Measurements from ENCODE around the gene GAS6.

GAS6 gene

GRCh38 chr13:113782472-113782871 lies 81.4 kb downstream of the GAS6 start:
- no peaks in the 10 kb centered on the region for H3K4me1 ChIP-seq (ENCODE audit: control insufficient read depth in 1 of 2, insufficient read depth in 2 of 2, low read length in 2 of 2)
- H3K4me3 ChIP-seq (ENCODE audit: low read depth in 1 of 2, low read length in 2 of 2) = no peak overlapping the region
- no peaks in the 10 kb centered on the region for H3K36me3 ChIP-seq (ENCODE audit: control insufficient read depth in 1 of 2, insufficient read depth in 2 of 2, low read length in 2 of 2)
- no peak overlapping the region for H3K27ac ChIP-seq (ENCODE audit: low read length)
- H3K27me3 ChIP-seq (ENCODE audit: low read depth, low read length) = no peaks in the 10 kb centered on the region
- no peaks in the 10 kb centered on the region for H3K9me3 ChIP-seq (ENCODE audit: control insufficient read depth in 1 of 2, low read length in 2 of 2)

GRCh38 chr13:113781571-113781970 lies 82.3 kb downstream of the GAS6 start:
- H3K9me3 ChIP-seq (ENCODE audit: control insufficient read depth in 1 of 2, low read length in 2 of 2) = no peaks in the 10 kb centered on the region
- H3K36me3 ChIP-seq (ENCODE audit: control insufficient read depth in 1 of 2, insufficient read depth in 2 of 2, low read length in 2 of 2) = no peaks in the 10 kb centered on the region
- no peaks in the 10 kb centered on the region for H3K4me1 ChIP-seq (ENCODE audit: control insufficient read depth in 1 of 2, insufficient read depth in 2 of 2, low read length in 2 of 2)
- no peaks in the 10 kb centered on the region for H3K27me3 ChIP-seq (ENCODE audit: low read depth, low read length)
- no peak overlapping the region for H3K27ac ChIP-seq (ENCODE audit: low read length)
- H3K4me3 ChIP-seq (ENCODE audit: low read depth in 1 of 2, low read length in 2 of 2) = no peak overlapping the region

DNA sequence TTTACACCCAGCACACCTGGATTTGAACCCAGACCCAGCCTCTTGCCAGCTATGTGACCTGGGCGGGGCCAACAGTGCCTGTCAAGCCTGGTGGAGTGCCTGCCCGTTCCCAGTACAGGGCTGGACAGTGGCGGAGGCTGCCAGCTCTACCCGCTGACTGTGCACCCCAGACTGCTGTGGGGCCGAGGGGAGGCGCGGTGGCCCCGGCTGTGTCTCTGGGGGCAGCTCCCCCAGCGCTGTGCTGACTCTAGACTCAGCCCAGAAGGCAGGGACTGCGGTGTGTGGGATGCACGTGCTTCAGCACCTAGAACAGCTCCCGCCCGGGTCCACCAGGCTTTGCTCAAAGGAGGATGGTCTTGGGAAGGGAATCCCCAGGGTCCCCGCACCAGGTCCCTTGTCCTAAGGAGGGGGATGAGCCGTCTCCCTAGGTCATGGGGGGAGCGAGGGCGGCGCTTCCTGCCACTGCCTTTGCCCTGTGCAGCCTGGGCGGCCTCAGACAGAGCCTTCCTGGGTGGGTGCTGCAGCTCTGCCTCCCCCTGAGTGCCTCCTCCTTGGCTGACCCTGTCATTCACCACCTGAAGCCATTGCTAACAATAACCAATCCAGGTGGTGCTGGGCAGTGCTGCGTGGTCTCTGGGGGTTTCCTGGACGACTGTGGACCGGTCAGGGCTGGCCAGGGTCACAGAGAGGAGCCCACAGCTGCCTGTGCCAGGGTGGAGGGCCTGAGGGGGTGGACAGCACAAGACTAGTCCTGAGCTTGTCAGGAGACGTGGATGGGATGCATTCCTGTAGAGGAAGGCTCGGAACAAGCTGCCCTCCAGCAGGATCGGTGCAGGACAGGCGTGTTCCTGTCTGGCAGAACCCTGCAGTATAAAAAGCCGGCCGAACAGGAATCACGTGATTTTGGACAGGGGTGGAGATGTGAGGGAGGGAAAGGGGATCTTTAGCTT lies 86.3 kb downstream of the GAS6 start:
- Histone ChIP-seq H3K36me3 (ENCODE audit: control insufficient read depth in 1 of 2, insufficient read depth in 2 of 2, low read length in 2 of 2) (no peaks in the 10 kb centered on the region), H3K27me3 (ENCODE audit: low read depth, low read length) (no peaks in the 10 kb centered on the region), H3K27ac (ENCODE audit: low read length) (no peak overlapping the region), H3K4me3 (ENCODE audit: low read depth in 1 of 2, low read length in 2 of 2) (no peak overlapping the region), H3K4me1 (ENCODE audit: control insufficient read depth in 1 of 2, insufficient read depth in 2 of 2, low read length in 2 of 2) (no peaks in the 10 kb centered on the region), H3K9me3 (ENCODE audit: control insufficient read depth in 1 of 2, low read length in 2 of 2) (no peaks in the 10 kb centered on the region)

DNA sequence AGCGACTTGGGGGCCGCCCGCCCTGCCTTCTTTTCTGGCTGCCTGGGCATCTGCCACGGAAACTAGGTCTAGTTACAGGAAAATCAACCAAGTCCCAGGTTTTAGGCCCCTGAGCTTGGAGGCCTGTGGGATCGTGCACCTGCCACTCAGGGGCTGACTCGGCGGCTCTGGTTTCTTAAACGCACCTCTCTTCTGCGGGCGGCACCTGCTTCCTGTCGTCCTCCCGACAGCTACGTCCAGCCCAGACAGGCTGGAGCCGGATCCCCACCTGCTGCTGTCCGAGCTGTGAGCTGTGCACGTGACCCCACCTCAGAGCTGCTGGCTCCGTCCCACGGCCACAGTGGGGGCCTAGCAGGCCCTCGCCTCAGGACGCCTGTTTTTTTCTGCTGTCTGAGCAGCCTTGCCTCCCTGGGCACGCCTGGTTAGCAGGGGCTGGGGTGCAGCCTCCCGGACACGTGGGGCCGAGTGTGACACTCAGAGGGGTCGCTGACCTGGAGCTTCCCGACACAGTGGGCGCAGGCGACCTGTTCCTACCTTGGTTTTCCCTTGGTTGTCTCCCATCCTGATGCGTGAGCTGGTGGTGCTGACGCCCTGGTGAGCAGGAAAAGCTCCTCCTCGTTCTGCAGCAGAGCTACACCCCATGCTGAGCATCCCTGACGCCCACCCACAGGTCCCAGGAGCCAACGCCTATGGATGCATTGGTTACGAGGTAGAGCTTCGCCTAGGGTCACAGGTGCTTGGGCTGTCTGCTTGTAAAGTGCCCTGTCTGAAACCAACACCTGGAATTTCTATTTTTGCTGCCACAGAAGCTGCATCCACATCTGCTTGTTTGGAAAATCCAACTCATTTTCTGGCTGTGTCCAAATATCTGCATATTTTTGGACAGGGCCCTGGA lies 87.4 kb downstream of the GAS6 start:
- H3K27ac ChIP-seq (ENCODE audit: low read length) = no peak overlapping the region
- no peak overlapping the region for H3K4me3 ChIP-seq (ENCODE audit: low read depth in 1 of 2, low read length in 2 of 2)
- H3K36me3 ChIP-seq (ENCODE audit: control insufficient read depth in 1 of 2, insufficient read depth in 2 of 2, low read length in 2 of 2) = no peaks in the 10 kb centered on the region
- no peaks in the 10 kb centered on the region for H3K4me1 ChIP-seq (ENCODE audit: control insufficient read depth in 1 of 2, insufficient read depth in 2 of 2, low read length in 2 of 2)
- H3K9me3 ChIP-seq (ENCODE audit: control insufficient read depth in 1 of 2, low read length in 2 of 2) = no peaks in the 10 kb centered on the region
- no peaks in the 10 kb centered on the region for H3K27me3 ChIP-seq (ENCODE audit: low read depth, low read length)

- no peaks in the 10 kb centered on the region for H3K27me3 ChIP-seq (ENCODE audit: low read depth, low read length)
- no peak overlapping the region for H3K27ac ChIP-seq (ENCODE audit: low read length)
- H3K4me3 ChIP-seq (ENCODE audit: low read depth in 1 of 2, low read length in 2 of 2) = no peak overlapping the region
- H3K9me3 ChIP-seq (ENCODE audit: control insufficient read depth in 1 of 2, low read length in 2 of 2) = no peaks in the 10 kb centered on the region
- no peaks in the 10 kb centered on the region for H3K4me1 ChIP-seq (ENCODE audit: control insufficient read depth in 1 of 2, insufficient read depth in 2 of 2, low read length in 2 of 2)
- no peaks in the 10 kb centered on the region for H3K36me3 ChIP-seq (ENCODE audit: control insufficient read depth in 1 of 2, insufficient read depth in 2 of 2, low read length in 2 of 2)
Measured at GRCh38 chr13:113775451-113776145, 88.3 kb downstream of the GAS6 start.

DNA sequence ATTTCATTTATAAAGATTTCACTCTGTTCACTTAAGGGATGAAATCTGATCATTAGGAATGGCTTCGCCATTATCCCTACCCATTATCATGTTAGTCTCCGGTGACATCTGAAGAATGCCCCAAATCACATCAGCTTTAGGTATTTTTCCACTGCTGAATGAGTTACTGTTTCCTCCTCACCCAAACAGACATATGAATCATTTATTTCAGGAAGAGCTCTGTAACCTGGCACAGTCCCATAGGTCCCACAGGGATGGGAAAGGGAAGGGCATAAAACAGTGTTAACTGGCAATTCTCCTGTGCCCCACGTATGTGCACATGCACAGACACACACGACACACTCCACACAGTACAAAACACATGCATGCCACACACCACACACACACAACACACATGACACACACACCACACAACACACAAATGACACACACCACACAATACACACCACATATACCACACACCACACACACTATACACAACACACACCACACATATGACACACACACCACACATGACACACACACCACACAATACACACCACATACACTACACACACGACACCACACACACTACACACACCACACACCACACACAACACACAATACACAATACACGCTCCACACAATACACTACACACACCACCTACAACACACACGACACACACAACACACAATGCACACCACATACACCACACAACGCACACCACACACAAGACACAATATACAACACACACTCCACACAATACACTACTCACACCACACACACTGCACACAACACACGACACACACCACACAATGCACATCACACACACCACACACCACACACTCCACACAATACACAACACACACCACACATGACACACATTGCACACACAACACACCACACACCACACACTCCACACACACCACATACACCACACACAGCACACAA lies 89.4 kb downstream of the GAS6 start:
- Histone ChIP-seq H3K27me3 (ENCODE audit: low read depth, low read length) (no peaks in the 10 kb centered on the region), H3K27ac (ENCODE audit: low read length) (no peak overlapping the region)

GRCh38 chr13:113771709-113772331 lies 92.1 kb downstream of the GAS6 start:
- Histone ChIP-seq H3K9me3 (ENCODE audit: control insufficient read depth in 1 of 2, low read length in 2 of 2) (no peaks in the 10 kb centered on the region), H3K4me3 (ENCODE audit: low read depth in 1 of 2, low read length in 2 of 2) (no peak overlapping the region), H3K27ac (ENCODE audit: low read length) (no peak overlapping the region), H3K36me3 (ENCODE audit: control insufficient read depth in 1 of 2, insufficient read depth in 2 of 2, low read length in 2 of 2) (no peaks in the 10 kb centered on the region), H3K27me3 (ENCODE audit: low read depth, low read length) (no peaks in the 10 kb centered on the region), H3K4me1 (ENCODE audit: control insufficient read depth in 1 of 2, insufficient read depth in 2 of 2, low read length in 2 of 2) (no peaks in the 10 kb centered on the region)

More for the DNA sequence above, 89.4 kb downstream of the GAS6 start:
- Histone ChIP-seq H3K4me3 (ENCODE audit: low read depth in 1 of 2, low read length in 2 of 2) (no peak overlapping the region), H3K4me1 (ENCODE audit: control insufficient read depth in 1 of 2, insufficient read depth in 2 of 2, low read length in 2 of 2) (no peaks in the 10 kb centered on the region), H3K36me3 (ENCODE audit: control insufficient read depth in 1 of 2, insufficient read depth in 2 of 2, low read length in 2 of 2) (no peaks in the 10 kb centered on the region), H3K9me3 (ENCODE audit: control insufficient read depth in 1 of 2, low read length in 2 of 2) (no peaks in the 10 kb centered on the region)

DNA sequence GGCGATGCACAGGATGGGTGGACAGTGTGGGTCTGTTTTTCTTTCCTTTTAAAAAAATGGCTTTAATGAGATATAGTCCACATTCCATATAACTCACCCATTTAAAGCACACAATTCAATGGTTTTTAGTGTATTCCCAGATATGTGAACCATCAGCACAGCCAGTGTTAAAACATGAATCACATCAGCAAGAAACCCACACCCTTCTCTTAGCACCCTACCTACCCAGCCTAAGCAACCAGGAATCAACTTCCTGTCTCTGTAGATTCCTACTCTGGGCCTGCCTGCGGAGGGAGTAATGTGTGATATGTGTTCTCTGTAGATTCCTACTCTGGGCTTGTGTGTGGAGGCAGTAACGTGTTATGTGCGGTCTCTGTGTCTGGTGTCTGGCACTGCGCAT lies 92.9 kb downstream of the GAS6 start:
- no peaks in the 10 kb centered on the region for H3K36me3 ChIP-seq (ENCODE audit: control insufficient read depth in 1 of 2, insufficient read depth in 2 of 2, low read length in 2 of 2)
- H3K27ac ChIP-seq (ENCODE audit: low read length) = no peak overlapping the region
- H3K4me1 ChIP-seq (ENCODE audit: control insufficient read depth in 1 of 2, insufficient read depth in 2 of 2, low read length in 2 of 2) = no peaks in the 10 kb centered on the region
- H3K9me3 ChIP-seq (ENCODE audit: control insufficient read depth in 1 of 2, low read length in 2 of 2) = no peaks in the 10 kb centered on the region
- H3K27me3 ChIP-seq (ENCODE audit: low read depth, low read length) = no peaks in the 10 kb centered on the region
- no peak overlapping the region for H3K4me3 ChIP-seq (ENCODE audit: low read depth in 1 of 2, low read length in 2 of 2)
